Endodermal cell (in vitro differentiated cells): ENCODE results near the gene LRRK1. TPM values are rescaled to one million over a fixed set of nuclear protein-coding genes. Genes with fewer than 3 reads are reported as not detected.

Experiments
- DNase-seq: peaks from one replicate; pipeline ENCODE4 v3.0.0-alpha.2; 2017
- H3K27ac ChIP-seq: 2 replicates; pipeline ENCODE4 v1.5.1; 2013; ENCODE audit warnings: mild to moderate bottlenecking, low read depth, low read length, moderate library complexity
- H3K27me3 ChIP-seq: 2 replicates; pipeline ENCODE4 v1.6.1; 2013; ENCODE audit warnings: mild to moderate bottlenecking, low read length, moderate library complexity; ENCODE audit not compliant: insufficient read depth, control insufficient read depth, poor library complexity, severe bottlenecking
- H3K36me3 ChIP-seq: 2 replicates; pipeline ENCODE4 v1.7.0; 2013; ENCODE audit warnings: mild to moderate bottlenecking, low read length, moderate library complexity; ENCODE audit not compliant: control insufficient read depth, insufficient read depth
- H3K4me1 ChIP-seq: one replicate; pipeline ENCODE4 v1.7.0; 2013; ENCODE audit warnings: low read length; ENCODE audit not compliant: control insufficient read depth, insufficient read depth
- H3K4me3 ChIP-seq: 2 replicates; pipeline ENCODE4 v1.5.1; 2013; ENCODE audit warnings: mild to moderate bottlenecking, low read length, moderate library complexity
- H3K9ac ChIP-seq: 2 replicates; pipeline ENCODE4 v1.6.1; 2013; ENCODE audit warnings: mild to moderate bottlenecking, low read length, moderate library complexity; ENCODE audit not compliant: poor library complexity, severe bottlenecking; ENCODE audit errors: extremely low read depth
- H3K9me3 ChIP-seq: 2 replicates; pipeline ENCODE4 v1.6.1; 2013; ENCODE audit warnings: mild to moderate bottlenecking, low read length, moderate library complexity; ENCODE audit not compliant: control insufficient read depth
- H3K27ac Mint-ChIP-seq: 2 replicates; pipeline ENCODE4 v1.8.0; 2020; ENCODE audit warnings: mixed read lengths
- H3K27me3 Mint-ChIP-seq: 2 replicates; pipeline ENCODE4 v1.8.0; 2021; ENCODE audit warnings: mild to moderate bottlenecking, mixed read lengths; ENCODE audit not compliant: insufficient read depth
- H3K36me3 Mint-ChIP-seq: 2 replicates; pipeline ENCODE4 v1.8.0; 2020; ENCODE audit warnings: low read depth, mixed read lengths
- H3K4me1 Mint-ChIP-seq: 2 replicates; pipeline ENCODE4 v1.8.0; 2020; ENCODE audit warnings: mixed read lengths
- H3K4me3 Mint-ChIP-seq: 2 replicates; pipeline ENCODE4 v1.8.0; 2020; ENCODE audit warnings: mild to moderate bottlenecking, moderate library complexity, mixed read lengths
- H3K9me3 Mint-ChIP-seq: 2 replicates; pipeline ENCODE4 v1.8.0; 2020; ENCODE audit warnings: mild to moderate bottlenecking, mixed read lengths
- CTCF ChIP-seq: fragments of 200-600 bp; sonication (generic); conservative IDR thresholded peaks from 2 replicates; pipeline ENCODE4 v1.5.0; 2021; ENCODE audit warnings: antibody characterized with exemption, mild to moderate bottlenecking
- WGBS, 2 experiments: methylation state at CpG; one replicate each; pipeline versions ENCODE4 v1.1.5 to v1.1.7; 2013; ENCODE audit warnings: missing lambda C conversion rate in 2 of 2, mixed read lengths in 1 of 2; ENCODE audit not compliant: insufficient coverage in 1 of 2, insufficient read length in 1 of 2; 5-methylcytosine and 5-hydroxymethylcytosine counted together
- total RNA-seq, 2 donors: library from RNA; stranded (reverse); fragmentation: NEBNext Ultra II Directional in 1 of 2; extraction: Animal tissue kit (Norgen Biotek cat#: 25700) in 1 of 2; gene quantifications; 2 replicates in 1 of 2; 3 replicates in 1 of 2; pipeline ENCODE4 v1.2.1, GENCODE V29; 2021

Gene LRRK1
- total RNA-seq, 2 donors from 2014 or later: 2.7 to 5.1 TPM

- H3K27ac Mint-ChIP-seq: no peak overlapping the region
- DNase-seq: peak; percentile 38
- peaks cover 19% of the 10 kb centered on the region for H3K27me3 Mint-ChIP-seq
- H3K4me3 Mint-ChIP-seq: no peak overlapping the region
- Histone ChIP-seq H3K9me3 (no peaks in the 10 kb centered on the region), H3K27ac (no peak overlapping the region), H3K36me3 (no peaks in the 10 kb centered on the region), H3K4me1 (no peaks in the 10 kb centered on the region), H3K9ac (no peak overlapping the region), H3K4me3 (no peak overlapping the region), H3K27me3 (peaks cover 8% of the 10 kb centered on the region)
- no peaks in the 10 kb centered on the region for H3K36me3 Mint-ChIP-seq
- no peaks in the 10 kb centered on the region for H3K9me3 Mint-ChIP-seq
- no peak for TF ChIP-seq CTCF
- 92 to 96% methylated on average over 15 to 22 of the region's 22 CpGs for WGBS, 2 experiments
- peaks cover 4% of the 10 kb centered on the region for H3K4me1 Mint-ChIP-seq
These were observed 130.9 kb downstream of the LRRK1 start for GRCh38 chr15:101049856-101050622.

- Histone ChIP-seq H3K27me3 (peaks cover 8% of the 10 kb centered on the region), H3K4me1 (no peaks in the 10 kb centered on the region), H3K36me3 (no peaks in the 10 kb centered on the region), H3K9ac (no peak overlapping the region), H3K27ac (no peak overlapping the region), H3K9me3 (no peaks in the 10 kb centered on the region), H3K4me3 (no peak overlapping the region)
- H3K4me1 Mint-ChIP-seq: peaks cover 4% of the 10 kb centered on the region
- peaks cover 19% of the 10 kb centered on the region for H3K27me3 Mint-ChIP-seq
- no peaks in the 10 kb centered on the region for H3K9me3 Mint-ChIP-seq
- no peak overlapping the region for H3K27ac Mint-ChIP-seq
- TF ChIP-seq CTCF: no peak
- H3K36me3 Mint-ChIP-seq: no peaks in the 10 kb centered on the region
- peak; percentile 37 for DNase-seq
- 89 to 96% methylated on average over 8 to 10 of the region's 10 CpGs for WGBS, 2 experiments
- no peak overlapping the region for H3K4me3 Mint-ChIP-seq
These were observed 131.6 kb downstream of the LRRK1 start for GRCh38 chr15:101050623-101051290.

GRCh38 chr15:101051291-101052030, 132.3 kb downstream of the LRRK1 start:
- Histone ChIP-seq H3K9ac (no peak overlapping the region), H3K27me3 (peaks cover 8% of the 10 kb centered on the region), H3K4me3 (no peak overlapping the region), H3K9me3 (no peaks in the 10 kb centered on the region), H3K4me1 (no peaks in the 10 kb centered on the region), H3K36me3 (no peaks in the 10 kb centered on the region), H3K27ac (no peak overlapping the region)
- peak; percentile 34 for DNase-seq
- H3K4me3 Mint-ChIP-seq: no peak overlapping the region
- no peaks in the 10 kb centered on the region for H3K36me3 Mint-ChIP-seq
- H3K4me1 Mint-ChIP-seq: peaks cover 4% of the 10 kb centered on the region
- H3K27ac Mint-ChIP-seq: no peak overlapping the region
- H3K27me3 Mint-ChIP-seq: peaks cover 13% of the 10 kb centered on the region
- no peaks in the 10 kb centered on the region for H3K9me3 Mint-ChIP-seq
- no peak for TF ChIP-seq CTCF
- WGBS, 2 experiments: 88 to 91% methylated on average over 21 to 28 of the region's 28 CpGs
